GM23248 (cell line): Measurements from ENCODE around the gene ATN1. TPM values are rescaled to one million over a fixed set of nuclear protein-coding genes. Genes with fewer than 3 reads are reported as not detected.

ENCODE experiments used
- DNase-seq: peaks from one replicate; pipeline ENCODE4 v3.0.0-alpha.2; 2015
- H2AFZ ChIP-seq: fragments of 200-600 bp; sonication (generic); 2 replicates; pipeline ENCODE4 v1.6.1; 2016; ENCODE audit warnings: antibody characterized with exemption
- H3F3A ChIP-seq: fragments of 200-600 bp; sonication (generic); 2 replicates; pipeline ENCODE4 v1.6.1; 2016; ENCODE audit warnings: mild to moderate bottlenecking, antibody characterized with exemption, mixed run types; ENCODE audit not compliant: insufficient read depth
- H3K27ac ChIP-seq: fragments of 200-600 bp; sonication (generic); 2 replicates; pipeline ENCODE4 v1.5.1; 2016; ENCODE audit warnings: mild to moderate bottlenecking
- H3K27me3 ChIP-seq: fragments of 200-600 bp; sonication (generic); replicated peaks from 2 replicates; pipeline ENCODE4 v1.6.1; 2016; ENCODE audit warnings: mild to moderate bottlenecking; ENCODE audit not compliant: insufficient read depth
- H3K36me3 ChIP-seq: fragments of 200-600 bp; sonication (generic); 2 replicates; pipeline ENCODE4 v1.6.1; 2016; ENCODE audit warnings: low read depth, mild to moderate bottlenecking
- H3K4me1 ChIP-seq: fragments of 200-600 bp; sonication (generic); 2 replicates; pipeline ENCODE4 v1.6.1; 2016; ENCODE audit warnings: mild to moderate bottlenecking; ENCODE audit not compliant: insufficient read depth
- H3K4me2 ChIP-seq: fragments of 200-600 bp; sonication (generic); one replicate; pipeline ENCODE4 v1.6.1; 2016; ENCODE audit warnings: mild to moderate bottlenecking; ENCODE audit not compliant: unreplicated experiment
- H3K4me3 ChIP-seq: fragments of 200-600 bp; sonication (generic); 2 replicates; pipeline ENCODE4 v1.5.1; 2016; ENCODE audit warnings: mild to moderate bottlenecking
- H3K79me2 ChIP-seq: fragments of 200-600 bp; sonication (generic); 2 replicates; pipeline ENCODE4 v1.6.1; 2016; ENCODE audit warnings: mild to moderate bottlenecking; ENCODE audit not compliant: insufficient read depth
- H3K9ac ChIP-seq: fragments of 200-600 bp; sonication (generic); 2 replicates; pipeline ENCODE4 v1.6.1; 2016; ENCODE audit warnings: mild to moderate bottlenecking
- H3K9me2 ChIP-seq: fragments of 200-600 bp; sonication (generic); 2 replicates; pipeline ENCODE4 v1.6.1; 2016; ENCODE audit warnings: mixed run types, mild to moderate bottlenecking, moderate library complexity; ENCODE audit not compliant: insufficient read depth
- H3K9me3 ChIP-seq: fragments of 200-600 bp; sonication (generic); one replicate; pipeline ENCODE4 v1.6.1; 2017; ENCODE audit warnings: low read depth
- H4K20me1 ChIP-seq: fragments of 200-600 bp; sonication (generic); 2 replicates; pipeline ENCODE4 v1.6.0; 2016; ENCODE audit not compliant: insufficient read depth
- EZH2 ChIP-seq: fragments of 200-600 bp; sonication (generic); IDR thresholded peaks from 2 replicates; pipeline ENCODE4 v1.6.1; 2018; ENCODE audit warnings: antibody characterized with exemption, mild to moderate bottlenecking; ENCODE audit not compliant: insufficient read depth, poor library complexity, severe bottlenecking
- EZH2phosphoT487 ChIP-seq: fragments of 200-600 bp; sonication (generic); IDR thresholded peaks from 2 replicates; pipeline ENCODE4 v1.6.1; 2018; ENCODE audit warnings: antibody characterized with exemption, moderate library complexity, mild to moderate bottlenecking, low read depth; ENCODE audit not compliant: insufficient read depth
- WGBS, 2 experiments: methylation state at CpG; one replicate each; pipeline ENCODE4 v1.1.6; 2015 to 2017; ENCODE audit warnings: low lambda C conversion rate in 2 of 2, low coverage in 1 of 2; ENCODE audit errors: missing lambda C conversion rate in 2 of 2; 5-methylcytosine and 5-hydroxymethylcytosine counted together
- in situ Hi-C: fragments of 300-500 bp; cut with MboI; formaldehyde crosslinking; loops from 2 replicates; pipeline ENCODE4 v1.15.0; 2020
- polyA plus RNA-seq: library from polyadenylated mRNA; unstranded; fragments of >200 nt; fragmentation: Nextera tagmentation; extraction: Ambion mirVana; gene quantifications from 2 replicates; pipeline ENCODE4 v1.2.1, GENCODE V29; 2016
- total RNA-seq: library from RNA; depleted of rRNA; stranded (reverse); fragments of >200 nt; shearing (Covaris generic); gene quantifications from 2 replicates; pipeline ENCODE4 v1.2.3, GENCODE V29; 2014

The ATN1 gene
- total and polyA plus RNA-seq, 2 experiments from 2014 or later = 6.5 to 14.7 TPM

- Histone ChIP-seq H3K79me2 (peaks cover 31% of the 10 kb centered on the region), H3K4me1 (peaks cover 15% of the 10 kb centered on the region; the same call in 1 of the 2 replicates), H3K36me3 (peaks cover 27% of the 10 kb centered on the region), H3F3A (peaks cover 45% of the 10 kb centered on the region), H4K20me1 (no peaks in the 10 kb centered on the region), H3K4me2 (no peak overlapping the region), H3K4me3 (no peak overlapping the region), H3K9me3 (no peaks in the 10 kb centered on the region), H3K9me2 (no peaks in the 10 kb centered on the region), H2AFZ (no peak overlapping the region), H3K9ac (no peak overlapping the region), H3K27me3 (no peaks in the 10 kb centered on the region), H3K27ac (peak overlapping the region; percentile 53; the same call in 1 of the 2 replicates)
- TF ChIP-seq EZH2 (no peak), EZH2phosphoT487 (no peak)
- in situ Hi-C loops = no loop called here
- 83 to 87% methylated on average over 4 of the region's 4 CpGs for WGBS, 2 experiments
- no peak for DNase-seq
Measured at GRCh38 chr12:6965714-6966113, 38.0 kb downstream of the ATN1 start.

- peaks cover 38% of the 10 kb centered on the region for H3K79me2 ChIP-seq
- no peak for TF ChIP-seq EZH2
- TF ChIP-seq EZH2phosphoT487 = no peak
- H2AFZ ChIP-seq = no peak overlapping the region
- in situ Hi-C loops = no loop called here
- peaks cover 45% of the 10 kb centered on the region for H3F3A ChIP-seq
- H3K9ac ChIP-seq = no peak overlapping the region
- no peak overlapping the region for H3K4me3 ChIP-seq
- H3K9me3 ChIP-seq = no peaks in the 10 kb centered on the region
- no peak overlapping the region for H3K27ac ChIP-seq
- H3K4me1 ChIP-seq = peaks cover 15% of the 10 kb centered on the region; the same call in 1 of the 2 replicates
- H4K20me1 ChIP-seq = no peaks in the 10 kb centered on the region
- H3K4me2 ChIP-seq = no peak overlapping the region
- no peaks in the 10 kb centered on the region for H3K27me3 ChIP-seq
- peaks cover 27% of the 10 kb centered on the region for H3K36me3 ChIP-seq
- WGBS, 2 experiments = 77 to 80% methylated on average over 7 of the region's 7 CpGs
- no peaks in the 10 kb centered on the region for H3K9me2 ChIP-seq
- DNase-seq = no peak
Measured at GRCh38 chr12:6966351-6966750, 38.6 kb downstream of the ATN1 start.

DNA sequence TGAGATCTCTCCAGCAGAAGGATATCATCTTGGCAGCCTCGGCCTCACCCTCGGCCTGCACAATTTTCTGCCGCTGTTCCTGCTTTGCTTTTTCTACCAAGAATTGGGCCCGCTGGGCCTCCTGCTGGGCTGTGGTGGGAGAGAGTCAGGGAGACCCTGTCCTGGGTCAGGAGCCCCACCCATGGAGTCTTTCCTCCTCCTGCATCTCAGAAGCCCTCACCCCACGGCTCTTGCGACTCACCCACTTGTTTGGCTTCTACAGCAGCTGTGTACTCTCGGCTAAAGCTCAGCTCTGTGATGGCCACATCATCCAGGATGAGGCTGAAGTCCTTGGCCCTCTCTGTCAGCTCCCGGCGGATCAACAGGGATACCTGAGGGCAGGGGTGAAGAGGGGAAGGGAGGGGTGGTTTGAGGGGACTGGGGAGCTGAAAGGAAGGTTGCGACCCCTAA is 39.9 kb downstream of the ATN1 start:
- WGBS, 2 experiments = 70 to 83% methylated on average over 7 to 10 of the region's 10 CpGs
- TF ChIP-seq EZH2 (no peak), EZH2phosphoT487 (no peak)
- Histone ChIP-seq H3K9me2 (no peaks in the 10 kb centered on the region), H3K27ac (no peak overlapping the region), H3K9ac (no peak overlapping the region), H2AFZ (no peak overlapping the region), H3F3A (peaks cover 45% of the 10 kb centered on the region), H4K20me1 (no peaks in the 10 kb centered on the region), H3K9me3 (no peaks in the 10 kb centered on the region), H3K27me3 (no peaks in the 10 kb centered on the region), H3K79me2 (peaks cover 51% of the 10 kb centered on the region), H3K36me3 (peaks cover 30% of the 10 kb centered on the region), H3K4me1 (peaks cover 19% of the 10 kb centered on the region), H3K4me3 (no peak overlapping the region), H3K4me2 (no peak overlapping the region)
- in situ Hi-C loops = no loop called here
- DNase-seq = no peak

DNA sequence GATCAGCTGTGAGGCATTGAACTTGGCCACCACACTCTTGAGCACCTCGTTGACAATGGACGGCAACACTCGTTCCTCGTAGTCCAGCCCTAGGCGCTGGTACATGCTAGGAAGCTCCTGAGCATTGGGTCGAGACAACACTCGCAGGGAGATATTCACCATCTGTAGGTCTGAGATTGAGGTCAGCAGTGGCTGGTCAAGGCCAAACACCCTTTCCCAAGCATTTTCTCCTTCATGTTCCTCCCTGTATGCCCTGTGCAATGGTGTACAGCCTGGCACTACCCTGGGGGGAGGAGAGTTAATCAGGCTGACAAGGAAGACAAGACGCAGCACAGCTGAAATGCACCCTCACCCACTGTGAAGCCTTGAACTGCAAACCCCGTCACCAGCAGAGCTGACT is 40.7 kb downstream of the ATN1 start:
- Histone ChIP-seq H3K9me3 (no peaks in the 10 kb centered on the region), H3K4me1 (peaks cover 20% of the 10 kb centered on the region), H3K79me2 (peaks cover 58% of the 10 kb centered on the region), H3F3A (peaks cover 45% of the 10 kb centered on the region), H3K9me2 (no peaks in the 10 kb centered on the region), H4K20me1 (no peaks in the 10 kb centered on the region), H3K27me3 (no peaks in the 10 kb centered on the region), H3K36me3 (peaks cover 30% of the 10 kb centered on the region), H2AFZ (no peak overlapping the region), H3K4me3 (peak overlapping the region; percentile 100; the same call in 1 of the 2 replicates), H3K27ac (no peak overlapping the region), H3K4me2 (no peak overlapping the region), H3K9ac (peak overlapping the region; percentile 98; the same call in 1 of the 2 replicates)
- no peak for TF ChIP-seq EZH2
- no peak for TF ChIP-seq EZH2phosphoT487
- DNase-seq = no peak
- in situ Hi-C loops = no loop called here
- 86 to 92% methylated on average over 9 of the region's 9 CpGs for WGBS, 2 experiments
